SK-N-SH (cell line): ENCODE results near the gene ADAMTS13. TPM values are rescaled to one million over a fixed set of nuclear protein-coding genes. Genes with fewer than 3 reads are reported as not detected.

Experiments
- CTCF ChIA-PET: fragments of 300-600, 350-600 bp; formaldehyde crosslinking; extraction: SDS; loops from one replicate; lab custom pipeline; 2021; lab: Yijun Ruan, JAX
- POLR2A ChIA-PET: fragments of 350-600 bp; sonication (Branson Sonifier 250); formaldehyde crosslinking; extraction: SDS; loops from one replicate; lab custom pipeline; 2020; ENCODE audit warnings: antibody characterized with exemption, inconsistent platforms; lab: Yijun Ruan, JAX
- DNase-seq: peaks from one replicate; pipeline ENCODE4 v3.0.0; 2012
- H2AFZ ChIP-seq: fragments of 200-600 bp; sonication (generic); 2 replicates; pipeline ENCODE4 v1.8.1; 2016; ENCODE audit warnings: antibody characterized with exemption, mild to moderate bottlenecking, low read depth
- H3F3A ChIP-seq: fragments of 200-600 bp; sonication (generic); replicated peaks from 2 replicates; pipeline ENCODE3; 2016; ENCODE audit warnings: antibody characterized with exemption, mild to moderate bottlenecking; ENCODE audit not compliant: insufficient read depth
- H3K27ac ChIP-seq, 2 experiments: fragments of 200-500 bp in 1 of 2; fragments of 200-600 bp in 1 of 2; sonication (Bioruptor generic) in 1 of 2; sonication (generic), shearing (Covaris generic) in 1 of 2; 2 replicates each; pipeline versions ENCODE4 v1.5.1 to v1.6.1; 2014 to 2016; ENCODE audit warnings: low read depth in 2 of 2, inconsistent platforms in 1 of 2, low read length in 1 of 2, mild to moderate bottlenecking in 1 of 2, mixed read lengths in 1 of 2
- H3K27me3 ChIP-seq: fragments of 200-600 bp; sonication (generic), shearing (Covaris generic); 2 replicates; pipeline ENCODE4 v1.6.1; 2016; ENCODE audit warnings: mixed run types; ENCODE audit not compliant: insufficient read depth
- H3K36me3 ChIP-seq, 2 experiments: fragments of 200-500 bp in 1 of 2; fragments of 200-600 bp in 1 of 2; sonication (Bioruptor generic) in 1 of 2; sonication (generic) in 1 of 2; replicated peaks in 1 of 2; 2 replicates each; pipeline versions ENCODE3 to v1.5.1; 2014 to 2016; ENCODE audit warnings: low read length in 1 of 2, mild to moderate bottlenecking in 1 of 2; ENCODE audit not compliant: insufficient read depth in 2 of 2, control insufficient read depth in 1 of 2
- H3K4me1 ChIP-seq, 2 experiments: fragments of 200-500 bp in 1 of 2; fragments of 200-600 bp in 1 of 2; sonication (Bioruptor generic) in 1 of 2; sonication (generic), shearing (Covaris generic) in 1 of 2; 2 replicates each; pipeline versions ENCODE4 v1.5.1 to v1.6.1; 2014 to 2016; ENCODE audit warnings: low read depth in 1 of 2, low read length in 1 of 2, mixed run types in 1 of 2; ENCODE audit not compliant: insufficient read depth in 2 of 2, control insufficient read depth in 1 of 2
- H3K4me2 ChIP-seq: fragments of 200-600 bp; sonication (generic), shearing (Covaris generic); 2 replicates; pipeline ENCODE4 v1.6.1; 2017; ENCODE audit warnings: mixed run types
- H3K4me3 ChIP-seq, 2 experiments: fragments of 200-500 bp in 1 of 2; fragments of 200-600 bp in 1 of 2; sonication (Bioruptor generic) in 1 of 2; sonication (generic), shearing (Covaris generic) in 1 of 2; 2 replicates each; pipeline versions ENCODE4 v1.5.1 to v1.8.1; 2014 to 2016; ENCODE audit warnings: low read depth in 2 of 2, inconsistent platforms in 1 of 2, low read length in 1 of 2, mild to moderate bottlenecking in 1 of 2, mixed read lengths in 1 of 2, moderate library complexity in 1 of 2
- H3K79me2 ChIP-seq: fragments of 200-600 bp; sonication (generic); 2 replicates; pipeline ENCODE4 v1.8.1; 2017; ENCODE audit warnings: mild to moderate bottlenecking; ENCODE audit not compliant: insufficient read depth
- H3K9ac ChIP-seq: fragments of 200-600 bp; sonication (generic); 2 replicates; pipeline ENCODE4 v1.6.1; 2017; ENCODE audit warnings: mixed run types
- H3K9me2 ChIP-seq: fragments of 200-600 bp; sonication (generic); 2 replicates; pipeline ENCODE4 v1.6.1; 2017; ENCODE audit warnings: mixed run types
- H3K9me3 ChIP-seq: fragments of 200-600 bp; sonication (generic); 2 replicates; pipeline ENCODE4 v1.6.1; 2017; ENCODE audit warnings: mixed run types, mild to moderate bottlenecking, moderate library complexity
- H4K20me1 ChIP-seq: fragments of 200-600 bp; sonication (generic); 2 replicates; pipeline ENCODE4 v1.6.1; 2017; ENCODE audit warnings: mild to moderate bottlenecking, mixed run types; ENCODE audit not compliant: insufficient read depth
- CTCF ChIP-seq: fragments of 200-600 bp; sonication (generic); IDR thresholded peaks from 2 replicates; pipeline ENCODE4 v1.6.1; 2017; ENCODE audit warnings: antibody characterized with exemption, mild to moderate bottlenecking, moderate library complexity
- ELF1 ChIP-seq: IDR thresholded peaks from 2 replicates; pipeline ENCODE4 v1.4.0; 2012
- EP300 ChIP-seq, 2 experiments: IDR thresholded peaks; 2 replicates each; pipeline versions ENCODE4 v1.4.0 to v1.6.1; 2012; ENCODE audit warnings: borderline replicate concordance in 1 of 2, low read depth in 1 of 2, low read length in 1 of 2
- FOSL2 ChIP-seq: IDR thresholded peaks from 2 replicates; pipeline ENCODE4 v1.4.0; 2012; ENCODE audit warnings: low read depth, mild to moderate bottlenecking, moderate library complexity, borderline replicate concordance
- FOXJ3 ChIP-seq: sonication (generic); formaldehyde crosslinking; IDR thresholded peaks from 2 replicates; pipeline ENCODE4 v1.5.1; 2020; ENCODE audit warnings: mild to moderate bottlenecking, missing genetic modification reagents
- GATA2 ChIP-seq: sonication (generic); formaldehyde crosslinking; IDR thresholded peaks from 2 replicates; pipeline ENCODE4 v1.5.0; 2020; ENCODE audit warnings: mild to moderate bottlenecking, missing genetic modification reagents
- NFIC ChIP-seq: IDR thresholded peaks from 2 replicates; pipeline ENCODE4 v1.4.0; 2012; ENCODE audit warnings: borderline replicate concordance
- PBX3 ChIP-seq: IDR thresholded peaks from 2 replicates; pipeline ENCODE4; 2012
- REST ChIP-seq: IDR thresholded peaks from 2 replicates; pipeline ENCODE4 v1.6.1; 2012; ENCODE audit warnings: mild to moderate bottlenecking, low read depth, low read length, moderate library complexity
- SMC3 ChIP-seq: IDR thresholded peaks from 2 replicates; pipeline ENCODE4 v1.6.1; 2012; ENCODE audit warnings: low read depth, low read length, improper control_type of control experiment
- TCF12 ChIP-seq: IDR thresholded peaks from 2 replicates; pipeline ENCODE4 v1.4.0; 2012
- USF2 ChIP-seq: fragments of 150-350 bp; IDR thresholded peaks from 2 replicates; pipeline ENCODE4 v1.6.1; 2017; ENCODE audit warnings: antibody characterized with exemption, low read length, low read depth, borderline replicate concordance
- WGBS: methylation state at CpG from one replicate; pipeline ENCODE4 v1.1.6; 2017; ENCODE audit warnings: low lambda C conversion rate; 5-methylcytosine and 5-hydroxymethylcytosine counted together
- polyA plus RNA-seq, 3 experiments: library from polyadenylated mRNA; depleted of rRNA; stranded (reverse); fragments of >200 nt; gene quantifications; 2 replicates each; pipeline ENCODE4 v1.2.3, GENCODE V29; 2012

Gene ADAMTS13
- polyA plus RNA-seq, 1 of the 3 experiments (the other 2 are of a cell fraction), result 10.6 TPM

- CTCF ChIA-PET, result interaction anchor here (1.3 kb wide), 1 partner anchor 46 kb away, joined by 3 read pairs; no protein-coding TSS in a partner anchor
- Histone ChIP-seq H2AFZ (no peak overlapping the region), H3K79me2 (no peaks in the 10 kb centered on the region), H3F3A (peaks cover 12% of the 10 kb centered on the region), H3K27me3 (no peaks in the 10 kb centered on the region)
- TF ChIP-seq ELF1, result no peak
- TF ChIP-seq FOSL2, result no peak
- TF ChIP-seq NFIC, result no peak
- no peak for TF ChIP-seq FOXJ3
- TF ChIP-seq GATA2, result no peak
- TF ChIP-seq SMC3, result no peak
- no peak for TF ChIP-seq TCF12
- no peak for TF ChIP-seq CTCF
- TF ChIP-seq EP300 (IDR thresholded peaks at IDR 0.05; ENCODE audit: borderline replicate concordance in 1 of 2, low read depth in 1 of 2, low read length in 1 of 2), result no peak
- TF ChIP-seq USF2, result no peak
- no peak for TF ChIP-seq PBX3
- TF ChIP-seq REST, result no peak
- TF ChIP-seq, all 33 proteins: peak for 0
- Histone ChIP-seq H3K9me2 (no peaks in the 10 kb centered on the region), H3K9ac (no peak overlapping the region), H3K36me3 (peaks cover 0 to 15% of the 10 kb centered on the region in 2 experiments), H3K4me2 (no peak overlapping the region), H4K20me1 (no peaks in the 10 kb centered on the region), H3K27ac (no peak overlapping the region), H3K4me1 (peaks cover 0 to 25% of the 10 kb centered on the region in 2 experiments; a peak in 1 of 4 replicates), H3K9me3 (no peaks in the 10 kb centered on the region), H3K4me3 (no peak overlapping the region)
- POLR2A ChIA-PET, result no interaction called here
- WGBS, result 90% methylated on average over 16 of the region's 22 CpGs
- no peak for DNase-seq
Observed at GRCh38 chr9:133463234-133463863, 41.2 kb downstream of the ADAMTS13 start.
